Stimulated activated CD4-positive, alpha-beta T cell treated with anti-CD3 and anti-CD28 coated beads, Interleukin-12 subunit alpha, Interleukin-12 subunit beta, amount 100 ng/mL, for 48 hours (primary cell): Measurements from ENCODE around the gene ZIC1.

Experiments used
- DNase-seq, 3 donors: peaks; one replicate each; pipeline ENCODE4 v3.0.0-alpha.2; 2020; ENCODE audit warnings: low read depth in 2 of 3, low spot score in 1 of 3

ZIC1 gene

GRCh38 chr3:147408188-147409100 is 721 bp upstream of the ZIC1 start:
- DNase-seq, result no peak

DNA sequence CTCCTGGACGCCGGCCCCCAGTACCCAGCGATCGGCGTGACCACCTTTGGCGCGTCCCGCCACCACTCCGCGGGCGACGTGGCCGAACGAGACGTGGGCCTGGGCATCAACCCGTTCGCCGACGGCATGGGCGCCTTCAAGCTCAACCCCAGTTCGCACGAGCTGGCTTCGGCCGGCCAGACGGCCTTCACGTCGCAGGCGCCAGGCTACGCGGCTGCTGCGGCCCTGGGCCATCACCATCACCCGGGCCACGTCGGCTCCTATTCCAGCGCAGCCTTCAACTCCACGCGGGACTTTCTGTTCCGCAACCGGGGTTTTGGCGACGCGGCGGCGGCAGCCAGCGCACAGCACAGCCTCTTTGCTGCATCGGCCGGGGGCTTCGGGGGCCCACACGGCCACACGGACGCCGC is 956 bp downstream of the ZIC1 start:
- no peak for DNase-seq

- no peak for DNase-seq
These were observed 1.5 kb downstream of the ZIC1 start for GRCh38 chr3:147410526-147411237.

DNA sequence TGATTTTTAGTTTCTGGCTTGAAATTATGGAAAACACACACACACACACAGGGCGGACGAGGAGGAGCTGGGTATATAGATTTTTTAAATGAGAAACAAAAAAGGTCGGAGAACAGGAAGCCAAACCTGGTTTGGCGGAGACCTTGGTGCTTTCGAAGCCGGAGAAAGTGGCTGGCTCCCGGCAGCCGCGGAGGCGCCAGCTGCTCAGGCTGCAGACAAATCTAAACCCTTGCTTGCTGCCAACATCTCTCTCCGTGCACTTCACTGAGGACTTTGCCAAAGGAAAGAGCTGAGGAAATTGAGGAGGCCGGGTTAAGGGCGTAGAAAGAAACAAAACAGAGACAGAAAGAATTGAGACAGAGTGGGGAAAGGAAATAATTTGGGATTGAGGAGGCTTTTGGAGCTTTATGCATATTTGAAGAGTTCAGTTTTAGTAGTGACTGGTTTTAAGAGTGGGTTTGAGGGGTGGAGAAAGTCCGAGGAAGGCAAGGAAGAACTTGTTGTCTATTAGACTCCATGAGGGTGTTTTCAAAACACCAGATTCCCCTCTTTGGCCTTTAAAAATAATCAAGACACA is 2.2 kb downstream of the ZIC1 start:
- no peak for DNase-seq

DNA sequence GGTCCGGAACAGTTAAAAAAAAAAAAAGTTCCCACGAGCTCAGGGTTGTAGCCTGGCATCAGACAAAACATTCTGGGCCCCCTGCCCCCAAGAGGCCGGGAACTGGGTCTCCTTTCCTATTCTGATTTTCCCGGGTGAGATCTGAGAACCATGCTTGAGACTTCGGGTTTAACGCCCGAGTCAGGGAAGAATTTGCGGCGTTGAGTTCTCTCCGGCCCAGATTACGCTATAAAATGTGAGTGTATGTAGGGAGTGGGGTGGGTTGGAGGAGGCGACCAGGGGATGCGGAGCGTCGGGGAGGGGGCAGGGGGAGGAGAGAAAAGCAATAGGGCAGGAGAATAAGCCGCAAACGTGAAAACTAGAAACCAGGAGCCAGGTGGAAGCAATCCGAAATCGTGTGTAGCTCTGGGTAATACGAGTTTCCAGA is 2.7 kb downstream of the ZIC1 start:
- DNase-seq, result no peak

GRCh38 chr3:147412261-147412916 is 3.2 kb downstream of the ZIC1 start:
- DNase-seq, result no peak

- DNase-seq, result no peak
These were observed 3.9 kb downstream of the ZIC1 start for GRCh38 chr3:147412917-147413685.

GRCh38 chr3:147413686-147414389 is 4.7 kb downstream of the ZIC1 start:
- DNase-seq, result no peak

GRCh38 chr3:147414390-147415138 is 5.4 kb downstream of the ZIC1 start:
- DNase-seq, result no peak

- DNase-seq, result no peak
These were observed 6.1 kb downstream of the ZIC1 start for GRCh38 chr3:147415286-147415685.

DNA sequence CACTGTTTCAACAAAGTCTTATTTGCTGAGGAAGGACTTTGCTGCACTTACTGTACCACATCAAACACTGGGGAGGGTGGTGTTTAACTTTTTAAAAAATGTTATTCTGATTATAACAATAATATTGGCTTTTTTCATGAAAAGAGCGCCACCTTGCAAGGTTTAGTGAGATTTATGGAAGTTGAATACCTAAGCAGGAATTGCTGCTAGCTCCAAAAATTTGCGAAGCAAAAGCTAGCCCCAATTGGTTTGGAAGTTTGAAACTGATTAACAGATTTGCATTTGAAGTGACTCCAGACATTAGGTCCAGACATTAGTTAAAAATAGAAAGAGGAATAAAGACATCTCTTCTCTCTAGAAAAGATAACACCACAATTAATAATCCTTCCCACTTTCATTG is 6.7 kb downstream of the ZIC1 start:
- DNase-seq, result no peak

DNA sequence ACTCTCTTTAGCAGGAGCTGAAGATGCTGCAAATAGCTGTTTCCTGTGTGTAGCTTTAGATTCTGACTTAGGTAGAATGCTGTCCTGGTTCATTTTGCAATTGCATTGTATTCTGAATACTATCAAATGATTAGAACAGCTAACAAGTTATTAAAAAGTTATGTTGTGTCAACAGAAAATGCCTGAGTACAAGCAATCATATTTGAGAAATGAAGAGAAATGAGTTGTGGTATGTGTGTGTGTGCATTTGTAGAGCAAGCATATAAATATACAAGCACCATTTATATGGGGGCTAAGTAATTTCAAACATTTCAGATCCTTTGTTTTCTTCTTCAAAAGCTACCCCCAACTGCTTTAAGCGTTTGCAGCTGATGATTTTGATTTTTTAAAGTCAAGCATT is 7.8 kb downstream of the ZIC1 start:
- DNase-seq, result no peak

GRCh38 chr3:147417551-147418295 is 8.6 kb downstream of the ZIC1 start:
- DNase-seq, result no peak

- no peak for DNase-seq
These were observed 9.2 kb downstream of the ZIC1 start for GRCh38 chr3:147418371-147418781.

DNA sequence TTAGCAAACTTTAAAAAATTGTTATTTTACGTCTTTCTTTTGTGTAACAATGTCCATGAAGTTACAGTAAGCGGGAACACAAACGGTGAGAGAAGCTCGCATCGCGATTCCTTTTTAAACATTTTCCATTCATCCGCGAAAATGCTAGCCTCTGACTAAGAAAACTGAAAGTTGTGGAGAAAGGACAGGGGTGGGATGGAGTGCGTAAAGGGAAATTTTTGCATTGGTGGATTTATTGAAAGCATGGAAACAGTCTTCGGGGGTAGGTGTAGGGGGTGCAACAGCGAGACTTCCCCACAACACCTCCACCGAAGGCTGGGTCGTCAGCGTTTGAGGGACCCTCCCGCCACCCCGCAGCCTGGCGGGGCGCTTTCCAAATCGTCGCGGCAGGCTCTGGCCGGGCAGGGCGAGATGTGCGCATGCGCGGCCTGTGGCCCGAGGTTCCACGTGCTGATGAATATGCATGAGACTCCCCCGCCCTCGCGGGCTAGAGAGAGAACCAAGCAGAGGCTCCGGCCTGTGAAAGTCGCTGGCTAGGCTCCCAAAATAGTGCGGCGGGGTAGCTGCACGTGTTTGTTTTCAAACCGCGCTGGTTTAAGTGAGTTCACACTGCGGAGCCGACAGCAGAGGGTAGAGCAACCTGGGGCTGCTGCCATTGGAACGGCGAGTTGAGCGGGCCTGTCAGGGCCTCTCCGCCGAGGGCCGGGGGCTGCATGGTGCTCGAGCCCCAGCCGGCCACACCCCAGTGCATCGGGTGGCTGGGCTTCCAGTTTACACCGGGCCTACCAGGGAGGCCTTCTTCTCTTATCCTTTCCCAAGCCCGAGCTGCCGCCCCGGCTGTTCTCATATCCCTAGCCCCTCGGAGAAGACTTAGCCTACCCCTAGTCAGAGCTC is 9.9 kb downstream of the ZIC1 start:
- DNase-seq, result no peak

DNA sequence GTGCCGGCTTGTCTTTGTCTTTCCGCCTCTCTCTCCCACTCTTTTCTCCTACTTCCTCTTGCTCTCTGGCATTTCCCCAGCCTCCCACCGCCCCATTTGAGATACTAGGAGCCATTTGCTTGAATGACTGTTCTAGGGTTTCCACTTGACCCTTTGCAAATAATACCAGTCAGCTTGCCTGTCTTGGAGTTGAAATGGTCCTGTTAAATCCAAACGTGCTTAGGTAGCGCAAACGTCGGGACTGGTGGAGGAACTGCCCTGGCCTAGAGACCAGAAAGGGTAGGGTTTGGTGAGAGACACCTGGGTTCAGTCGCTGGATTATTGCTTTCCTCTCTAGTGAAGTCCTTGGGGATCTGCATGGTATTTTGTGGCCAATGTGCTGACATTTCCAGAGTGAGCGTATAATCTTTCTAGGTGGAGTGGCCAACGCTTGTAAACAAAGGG is 10.6 kb downstream of the ZIC1 start:
- DNase-seq, result no peak

- no peak for DNase-seq
These were observed 11.4 kb downstream of the ZIC1 start for GRCh38 chr3:147420353-147421183.
